Lower lobe of right lung (tissue), 2 donors: ENCODE data around the gene LRRTM4. TPM values are rescaled to one million over a fixed set of nuclear protein-coding genes. Genes with fewer than 3 reads are reported as not detected.
"Not testable (repeated sequence)": the region's sequence is repeated elsewhere in the genome, so short reads cannot be mapped to it uniquely, and the experiment has no call there.

Experiments used
- ATAC-seq, 2 donors: fragments of 200-7000 bp; cut with Tn5 transposase; one replicate each; pipeline ENCODE4 v1.9.1; 2020 to 2022; ENCODE audit warnings: mild to moderate bottlenecking in 2 of 2, moderate library complexity in 2 of 2
- DNase-seq: peaks from one replicate; pipeline ENCODE4 v3.0.0-alpha.2; 2020
- H3K27ac ChIP-seq: fragments of 200-600 bp; one replicate; pipeline ENCODE4 v1.8.0; 2022
- H3K27me3 ChIP-seq: fragments of 200-600 bp; one replicate; pipeline ENCODE4 v1.8.0; 2022; ENCODE audit warnings: low read depth
- H3K36me3 ChIP-seq: fragments of 200-600 bp; one replicate; pipeline ENCODE4 v1.8.0; 2022; ENCODE audit warnings: mild to moderate bottlenecking
- H3K4me1 ChIP-seq: fragments of 200-600 bp; one replicate; pipeline ENCODE4 v1.8.0; 2022
- H3K4me3 ChIP-seq: fragments of 200-600 bp; one replicate; pipeline ENCODE4 v1.8.0; 2022; ENCODE audit warnings: mild to moderate bottlenecking
- H3K9me3 ChIP-seq: fragments of 200-600 bp; one replicate; pipeline ENCODE4 v1.8.0; 2022
- intact Hi-C: fragments of 100-400 bp; cut with DNase I; formaldehyde crosslinking; loops from one replicate; pipeline ENCODE4 v1.11.0; 2022
- total RNA-seq: library from RNA; stranded (reverse); fragmentation: NEBNext Ultra II Directional; extraction: Animal tissue kit (Norgen Biotek cat#: 25700); gene quantifications from one replicate; pipeline ENCODE4 v1.2.1, GENCODE V29; 2021
- TF ChIP-seq, protein P1 (sequence below): fragments of 200-600 bp; IDR thresholded peaks from one replicate; pipeline ENCODE4 v1.8.0; 2022; ENCODE audit warnings: antibody characterized with exemption, mild to moderate bottlenecking
- donor health status: DM: no; HTN: yes; CAD: no; lungs with severe emphysema.

Gene LRRTM4
- total RNA-seq, 1 donor from 2014 or later: 0.77 TPM

- intact Hi-C loops: no loop called here
- DNase-seq: no peak
- Histone ChIP-seq H3K27me3 (no peaks in the 10 kb centered on the region), H3K36me3 (no peaks in the 10 kb centered on the region), H3K27ac (no peak overlapping the region), H3K4me3 (no peak overlapping the region), H3K9me3 (no peaks in the 10 kb centered on the region), H3K4me1 (no peaks in the 10 kb centered on the region)
- TF ChIP-seq, protein P1, sequence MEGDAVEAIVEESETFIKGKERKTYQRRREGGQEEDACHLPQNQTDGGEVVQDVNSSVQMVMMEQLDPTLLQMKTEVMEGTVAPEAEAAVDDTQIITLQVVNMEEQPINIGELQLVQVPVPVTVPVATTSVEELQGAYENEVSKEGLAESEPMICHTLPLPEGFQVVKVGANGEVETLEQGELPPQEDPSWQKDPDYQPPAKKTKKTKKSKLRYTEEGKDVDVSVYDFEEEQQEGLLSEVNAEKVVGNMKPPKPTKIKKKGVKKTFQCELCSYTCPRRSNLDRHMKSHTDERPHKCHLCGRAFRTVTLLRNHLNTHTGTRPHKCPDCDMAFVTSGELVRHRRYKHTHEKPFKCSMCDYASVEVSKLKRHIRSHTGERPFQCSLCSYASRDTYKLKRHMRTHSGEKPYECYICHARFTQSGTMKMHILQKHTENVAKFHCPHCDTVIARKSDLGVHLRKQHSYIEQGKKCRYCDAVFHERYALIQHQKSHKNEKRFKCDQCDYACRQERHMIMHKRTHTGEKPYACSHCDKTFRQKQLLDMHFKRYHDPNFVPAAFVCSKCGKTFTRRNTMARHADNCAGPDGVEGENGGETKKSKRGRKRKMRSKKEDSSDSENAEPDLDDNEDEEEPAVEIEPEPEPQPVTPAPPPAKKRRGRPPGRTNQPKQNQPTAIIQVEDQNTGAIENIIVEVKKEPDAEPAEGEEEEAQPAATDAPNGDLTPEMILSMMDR: no peak
- ATAC-seq: no peak
Observed at GRCh38 chr2:76812156-76812555, 710.0 kb downstream of the LRRTM4 start.

DNA sequence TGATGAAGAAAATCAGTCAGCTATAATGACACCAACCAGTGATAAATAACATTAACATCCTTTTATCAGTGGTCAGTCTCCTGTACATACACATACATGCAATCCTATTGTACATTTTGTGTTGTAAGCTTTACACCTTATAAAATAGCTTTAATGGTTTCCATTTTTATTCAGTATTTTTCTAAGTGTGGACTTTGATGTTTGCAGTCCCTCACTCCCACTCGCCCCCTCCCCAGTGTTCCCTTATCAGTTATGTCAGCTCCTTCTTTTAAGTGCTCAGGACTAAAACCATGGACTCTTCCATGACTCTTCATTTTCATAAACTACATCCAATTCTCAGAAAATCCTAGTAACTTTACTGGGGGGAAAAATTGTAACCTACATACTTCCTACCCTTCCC, 713.0 kb downstream of the LRRTM4 start:
- Histone ChIP-seq H3K27ac (no peak overlapping the region), H3K27me3 (no peaks in the 10 kb centered on the region), H3K4me3 (no peak overlapping the region), H3K9me3 (no peaks in the 10 kb centered on the region), H3K36me3 (no peaks in the 10 kb centered on the region), H3K4me1 (no peaks in the 10 kb centered on the region)
- DNase-seq: no peak
- ATAC-seq: no peak
- intact Hi-C loops: no loop called here
- TF ChIP-seq, protein P1: no peak

DNA sequence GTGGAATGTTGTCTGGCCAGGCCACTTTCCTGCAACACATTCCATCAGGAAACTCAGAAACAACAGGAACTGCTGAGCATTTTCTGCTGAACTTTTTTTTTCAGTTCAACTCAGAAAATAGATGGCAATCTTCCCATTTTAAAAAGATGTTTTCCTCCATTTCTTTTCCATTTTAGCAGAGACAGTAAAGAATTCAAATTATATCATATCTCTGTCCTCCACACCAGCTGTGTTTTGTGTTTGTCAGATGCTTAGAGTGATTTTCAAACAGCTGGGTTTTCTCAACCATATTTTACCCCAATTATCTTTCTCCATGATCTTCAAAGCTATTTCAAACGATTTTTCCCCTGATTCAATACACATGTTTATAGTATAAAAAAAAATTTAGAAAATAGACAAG, 713.4 kb downstream of the LRRTM4 start:
- peak in 1 of 2 donors; percentile 31 for ATAC-seq
- Histone ChIP-seq H3K27ac (no peak overlapping the region), H3K27me3 (no peaks in the 10 kb centered on the region), H3K36me3 (no peaks in the 10 kb centered on the region), H3K9me3 (no peaks in the 10 kb centered on the region), H3K4me3 (no peak overlapping the region), H3K4me1 (no peaks in the 10 kb centered on the region)
- DNase-seq: no peak
- intact Hi-C loops: no loop called here
- TF ChIP-seq, protein P1: no peak

- Histone ChIP-seq H3K27me3 (no peaks in the 10 kb centered on the region), H3K4me1 (no peaks in the 10 kb centered on the region), H3K4me3 (no peak overlapping the region), H3K36me3 (no peaks in the 10 kb centered on the region), H3K9me3 (no peaks in the 10 kb centered on the region), H3K27ac (no peak overlapping the region)
- TF ChIP-seq, protein P1: no peak
- ATAC-seq (no peak), DNase-seq (no peak)
- intact Hi-C loops: no loop called here
Observed at GRCh38 chr2:76793647-76794334, 728.4 kb downstream of the LRRTM4 start.

DNA sequence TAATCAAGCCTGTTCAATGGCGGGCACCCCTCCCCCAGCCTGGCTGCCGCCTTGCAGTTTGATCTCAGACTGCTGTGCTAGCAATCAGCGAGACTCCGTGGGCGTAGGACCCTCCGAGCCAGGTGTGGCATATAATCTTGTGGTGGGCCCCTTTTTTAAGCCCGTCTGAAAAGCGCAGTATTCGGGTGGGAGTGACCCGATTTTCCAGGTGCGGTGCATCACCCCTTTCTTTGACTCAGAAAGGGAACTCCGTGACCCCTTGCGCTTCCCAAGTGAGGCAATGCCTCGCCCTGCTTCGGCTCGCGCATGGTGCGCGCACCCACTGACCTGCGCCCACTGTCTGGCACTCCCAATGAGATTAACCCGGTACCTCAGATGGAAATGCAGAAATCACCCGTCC, 740.9 kb downstream of the LRRTM4 start:
- ATAC-seq, H3K4me1 ChIP-seq, H3K27ac ChIP-seq, H3K4me3 ChIP-seq, H3K27me3 ChIP-seq, intact Hi-C loops, DNase-seq, H3K9me3 ChIP-seq, H3K36me3 ChIP-seq: not testable (repeated sequence)

- H3K27ac ChIP-seq: no peak overlapping the region
- intact Hi-C loops: no loop called here
- no peak for DNase-seq
- no peaks in the 10 kb centered on the region for H3K27me3 ChIP-seq
- no peak overlapping the region for H3K4me3 ChIP-seq
- TF ChIP-seq, protein P1: no peak
- no peaks in the 10 kb centered on the region for H3K36me3 ChIP-seq
- no peak for ATAC-seq
- H3K4me1 ChIP-seq: no peaks in the 10 kb centered on the region
- H3K9me3 ChIP-seq: no peaks in the 10 kb centered on the region
Observed at GRCh38 chr2:76763276-76763675, 758.9 kb downstream of the LRRTM4 start.
